OCI-LY1 (cell line): Measurements from ENCODE around the gene TTLL3.

Experiments
- H2AFZ ChIP-seq: fragments of 200-600 bp; sonication (generic), shearing (Covaris generic); 2 replicates; pipeline ENCODE4 v1.6.0; 2014; ENCODE audit warnings: antibody characterized with exemption, mild to moderate bottlenecking, low read length
- H3F3A ChIP-seq: fragments of 200-600 bp; sonication (generic), shearing (Covaris generic); 2 replicates; pipeline ENCODE4 v1.6.0; 2014; ENCODE audit warnings: mild to moderate bottlenecking, antibody characterized with exemption, low read length, moderate library complexity; ENCODE audit not compliant: insufficient read depth
- H3K27ac ChIP-seq: fragments of 200-600 bp; sonication (generic); 2 replicates; pipeline ENCODE4 v1.5.1; 2014; ENCODE audit warnings: low read length, mixed run types, mild to moderate bottlenecking, low read depth; ENCODE audit not compliant: poor library complexity, severe bottlenecking
- H3K27me3 ChIP-seq: fragments of 200-600 bp; sonication (generic); 2 replicates; pipeline ENCODE4 v1.6.0; 2014; ENCODE audit warnings: antibody characterized with exemption, mild to moderate bottlenecking, low read length, moderate library complexity; ENCODE audit not compliant: insufficient read depth
- H3K36me3 ChIP-seq: fragments of 200-600 bp; sonication (generic); 2 replicates; pipeline ENCODE4 v1.6.1; 2014; ENCODE audit warnings: mild to moderate bottlenecking, antibody characterized with exemption, low read length, moderate library complexity, mixed read lengths; ENCODE audit not compliant: insufficient read depth
- H3K4me1 ChIP-seq: fragments of 200-600 bp; sonication (generic); 2 replicates; pipeline ENCODE4 v1.5.1; 2014; ENCODE audit warnings: mild to moderate bottlenecking, low read length, moderate library complexity; ENCODE audit not compliant: insufficient read depth, severe bottlenecking
- H3K4me2 ChIP-seq: fragments of 200-600 bp; sonication (generic), shearing (Covaris generic); 2 replicates; pipeline ENCODE4 v1.6.1; 2014; ENCODE audit warnings: low read length
- H3K4me3 ChIP-seq: fragments of 200-600 bp; sonication (generic); 2 replicates; pipeline ENCODE4 v1.5.1; 2014; ENCODE audit warnings: low read length, low read depth, mild to moderate bottlenecking, mixed read lengths; ENCODE audit not compliant: poor library complexity, severe bottlenecking
- H3K79me2 ChIP-seq: fragments of 200-600 bp; shearing (Covaris generic); 2 replicates; pipeline ENCODE4 v1.6.1; 2016; ENCODE audit warnings: mixed run types, low read length, mixed read lengths; ENCODE audit not compliant: insufficient read depth
- H3K9ac ChIP-seq: fragments of 200-600 bp; sonication (generic), shearing (Covaris generic); 2 replicates; pipeline ENCODE4 v1.6.1; 2014; ENCODE audit warnings: mild to moderate bottlenecking, low read length, mixed read lengths
- H3K9me2 ChIP-seq: fragments of 200-600 bp; sonication (generic), shearing (Covaris generic); 2 replicates; pipeline ENCODE4 v1.6.1; 2014; ENCODE audit warnings: low read depth, mild to moderate bottlenecking, low read length, mixed read lengths
- H3K9me3 ChIP-seq: fragments of 200-600 bp; shearing (Covaris generic); 2 replicates; pipeline ENCODE4 v1.6.1; 2014; ENCODE audit warnings: low read length, mixed read lengths
- H4K20me1 ChIP-seq: fragments of 200-600 bp; sonication (generic), shearing (Covaris generic); 2 replicates; pipeline ENCODE4 v1.6.0; 2016; ENCODE audit warnings: mild to moderate bottlenecking, low read length; ENCODE audit not compliant: insufficient read depth
- CTCF ChIP-seq: fragments of 200-600 bp; sonication (generic), shearing (Covaris generic); IDR thresholded peaks from 2 replicates; pipeline ENCODE4 v1.5.1; 2017; ENCODE audit warnings: mild to moderate bottlenecking, antibody characterized with exemption, low read length, moderate library complexity, mixed read lengths
- EZH2 ChIP-seq: fragments of 200-600 bp; sonication (generic), shearing (Covaris generic); IDR thresholded peaks from 2 replicates; pipeline ENCODE4 v1.8.0; 2017; ENCODE audit warnings: borderline replicate concordance, mixed run types, mild to moderate bottlenecking, antibody characterized with exemption, low read length, moderate library complexity, mixed read lengths

Gene TTLL3

GRCh38 chr3:9833078-9833477 lies 23.0 kb downstream of the TTLL3 start:
- H3K36me3 ChIP-seq = peaks cover 61% of the 10 kb centered on the region
- no peaks in the 10 kb centered on the region for H3K9me2 ChIP-seq

GRCh38 chr3:9834520-9835380 lies 24.7 kb downstream of the TTLL3 start:
- H3K4me2 ChIP-seq = no peak overlapping the region
- TF ChIP-seq EZH2 (no peak), CTCF (no peak)
- H3K79me2 ChIP-seq = no peaks in the 10 kb centered on the region
- H3K9ac ChIP-seq = no peak overlapping the region
- no peaks in the 10 kb centered on the region for H3F3A ChIP-seq
- no peaks in the 10 kb centered on the region for H3K9me3 ChIP-seq
- no peaks in the 10 kb centered on the region for H4K20me1 ChIP-seq
- H3K36me3 ChIP-seq = peaks cover 65% of the 10 kb centered on the region
- H3K27me3 ChIP-seq = no peaks in the 10 kb centered on the region
- no peaks in the 10 kb centered on the region for H3K9me2 ChIP-seq
- H3K27ac ChIP-seq = no peak overlapping the region
- H3K4me1 ChIP-seq = no peaks in the 10 kb centered on the region
- no peak overlapping the region for H2AFZ ChIP-seq
- H3K4me3 ChIP-seq = no peak overlapping the region

More at GRCh38 chr3:9833078-9833477, 23.0 kb downstream of the TTLL3 start:
- Histone ChIP-seq H3K9me3 (no peaks in the 10 kb centered on the region), H3K4me1 (no peaks in the 10 kb centered on the region), H3K79me2 (no peaks in the 10 kb centered on the region), H3K4me2 (no peak overlapping the region), H4K20me1 (no peaks in the 10 kb centered on the region), H3F3A (no peaks in the 10 kb centered on the region), H3K4me3 (no peak overlapping the region), H3K27me3 (no peaks in the 10 kb centered on the region), H3K9ac (no peak overlapping the region), H3K27ac (no peak overlapping the region), H2AFZ (no peak overlapping the region)
- TF ChIP-seq EZH2 = no peak
- TF ChIP-seq CTCF = no peak

- H3K4me3 ChIP-seq = no peak overlapping the region
- no peaks in the 10 kb centered on the region for H4K20me1 ChIP-seq
- no peak overlapping the region for H3K27ac ChIP-seq
- no peak overlapping the region for H2AFZ ChIP-seq
- H3K4me2 ChIP-seq = no peak overlapping the region
- no peaks in the 10 kb centered on the region for H3K79me2 ChIP-seq
- H3K4me1 ChIP-seq = peaks cover 10% of the 10 kb centered on the region
- no peaks in the 10 kb centered on the region for H3K9me3 ChIP-seq
- no peak overlapping the region for H3K9ac ChIP-seq
- no peaks in the 10 kb centered on the region for H3K9me2 ChIP-seq
- TF ChIP-seq EZH2 (no peak), CTCF (no peak)
- no peaks in the 10 kb centered on the region for H3F3A ChIP-seq
- peaks cover 78% of the 10 kb centered on the region for H3K36me3 ChIP-seq
- H3K27me3 ChIP-seq = no peaks in the 10 kb centered on the region
Observed at GRCh38 chr3:9837701-9838582, 27.9 kb downstream of the TTLL3 start.
